HG02884 (cell line): Measurements from ENCODE around the gene DMRTC1B.
A peak's percentile ranks its signal among the peaks of the same experiment; 100 is the strongest.
"Not testable (repeated sequence)": the region's sequence is repeated elsewhere in the genome, so short reads cannot be mapped to it uniquely, and the experiment has no call there.

ENCODE experiments used
- ATAC-seq: cut with Tn5 transposase; IDR thresholded peaks from one replicate; pipeline ENCODE4 v1.9.1; 2021; ENCODE audit warnings: mild to moderate bottlenecking, moderate library complexity; ENCODE audit not compliant: unreplicated experiment

DMRTC1B gene, protein sequence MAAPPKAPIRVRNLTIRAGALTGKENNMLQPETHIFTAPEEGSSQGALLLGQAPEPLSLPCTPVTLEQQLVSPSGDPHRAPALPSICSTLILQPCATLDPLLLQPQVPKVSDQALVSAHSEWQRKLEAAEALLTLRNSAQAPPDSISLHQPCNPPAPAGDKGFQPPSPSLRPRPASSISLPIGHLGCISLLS

DNA sequence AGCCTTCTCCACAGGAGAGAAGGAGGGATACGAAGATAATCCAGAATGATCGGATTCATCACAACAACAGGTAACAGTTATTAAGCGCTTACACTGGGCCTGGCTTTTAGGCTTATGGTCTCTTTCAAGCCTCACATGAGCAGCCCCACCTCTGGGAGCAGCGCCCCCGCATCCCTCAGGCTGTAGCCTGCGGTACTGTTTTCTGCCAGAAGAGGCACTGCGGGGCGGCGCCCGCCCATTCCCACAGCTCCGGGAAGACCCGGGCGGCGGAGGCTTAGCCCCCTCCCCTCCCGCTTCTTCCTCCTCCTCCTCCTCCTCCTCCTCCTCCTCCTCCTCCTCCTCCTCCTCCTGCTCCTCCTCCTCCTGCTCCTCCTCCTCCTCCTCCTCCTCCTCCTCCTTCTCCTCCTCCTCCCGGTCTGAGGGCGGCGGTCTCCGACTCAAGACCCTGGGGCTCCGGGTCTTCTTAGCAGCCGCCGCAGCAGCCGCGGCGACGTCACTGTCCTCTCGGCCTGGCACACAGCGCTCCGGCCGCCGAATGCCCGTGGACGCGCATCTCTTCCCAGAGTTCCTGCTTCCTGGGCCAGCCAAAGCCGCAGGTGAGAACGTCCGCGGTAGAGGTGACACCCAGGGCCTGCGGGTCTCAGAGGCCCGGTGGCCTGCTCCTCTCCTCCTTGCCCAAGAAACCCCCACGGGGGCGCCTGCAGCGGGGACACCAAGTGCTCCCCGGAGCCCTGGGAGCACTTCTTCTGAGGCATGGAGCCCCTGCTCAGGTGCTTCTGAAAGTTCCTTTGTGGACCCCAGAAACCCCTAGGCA lies at the start of gene DMRTC1B:
TSS of gene DMRTC1B (plus strand) at position 238 of the 814 bp plus-strand sequence. CDS start 68,246 bp downstream, outside the sequence.
- peak; percentile 90 for ATAC-seq

DNA sequence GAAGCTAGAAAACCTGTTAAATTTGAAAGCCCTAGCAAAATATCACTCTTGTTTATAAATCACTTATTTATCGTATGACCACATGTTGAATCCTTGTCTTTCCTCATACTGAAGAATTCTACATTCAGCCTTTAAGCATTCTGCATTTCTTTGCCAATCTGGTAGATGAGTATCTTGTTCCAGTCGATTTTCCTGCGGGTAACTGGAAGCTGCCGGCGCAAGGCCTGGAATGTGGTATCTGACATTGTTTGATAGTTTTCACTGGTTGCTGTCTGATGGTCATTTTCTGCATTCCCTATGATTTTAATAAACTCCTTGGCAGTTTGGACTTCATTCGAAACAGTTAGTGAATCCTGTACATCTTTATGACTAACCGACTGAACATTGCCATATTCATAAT lies 48.8 kb upstream of the DMRTC1B start:
- ATAC-seq: no peak

DNA sequence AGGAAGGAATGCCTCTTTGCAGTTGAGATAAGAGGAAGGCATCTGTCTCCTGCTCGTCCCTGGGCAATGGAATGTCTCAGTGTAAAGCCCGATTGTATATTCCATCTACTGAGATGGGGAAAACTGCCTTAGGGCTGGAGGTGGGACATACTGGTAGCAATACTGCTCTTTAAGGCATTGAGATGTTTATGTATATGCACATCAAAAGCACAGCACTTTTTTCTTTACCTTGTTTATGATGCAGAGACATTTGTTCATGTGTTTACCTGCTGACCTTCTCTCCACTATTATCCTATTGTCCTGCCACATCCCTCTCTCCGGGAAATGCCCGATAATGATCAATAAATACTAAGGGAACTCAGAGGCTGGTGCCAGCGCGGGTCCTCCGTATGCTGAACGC lies 43.1 kb upstream of the DMRTC1B start:
- not testable (repeated sequence) for ATAC-seq

DNA sequence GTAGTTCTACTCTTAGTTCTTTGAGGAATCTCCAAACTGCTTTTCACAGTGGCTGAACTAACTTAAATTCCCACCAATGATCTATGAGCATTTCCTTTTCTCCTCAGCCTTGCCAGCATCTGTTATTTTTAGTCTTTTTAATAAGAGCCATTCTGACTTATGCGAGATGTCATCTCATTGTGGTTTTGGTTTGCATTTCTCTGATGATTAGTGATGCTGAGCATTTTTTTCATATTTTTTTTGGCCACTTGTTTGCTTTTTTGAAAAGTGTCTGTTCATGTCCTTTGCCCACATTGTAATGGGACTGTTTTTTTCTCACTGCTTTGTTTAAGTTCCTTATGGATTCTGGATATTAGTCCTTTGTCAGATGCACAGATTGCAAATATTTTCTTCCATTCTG lies 41.1 kb upstream of the DMRTC1B start:
- ATAC-seq: no peak

DNA sequence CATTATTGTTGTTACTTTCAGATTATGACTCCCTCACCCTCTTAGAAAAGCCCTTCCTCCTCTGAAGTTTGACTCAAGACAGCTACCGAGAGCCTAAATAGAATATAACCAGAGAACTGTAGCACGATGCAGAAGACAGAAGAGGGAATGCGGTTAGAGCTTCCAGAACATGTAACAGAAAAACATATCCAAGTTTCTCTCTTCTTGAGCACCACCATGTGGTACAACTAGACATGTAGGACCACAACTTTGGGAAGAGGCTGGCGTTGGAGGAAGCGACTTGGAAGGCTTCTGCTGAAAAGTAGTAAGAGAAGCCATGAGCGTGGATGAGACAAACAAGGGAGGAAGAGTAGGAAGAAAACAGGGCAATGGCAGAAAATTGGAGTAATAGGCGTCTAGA lies 31.1 kb upstream of the DMRTC1B start:
- ATAC-seq: not testable (repeated sequence)

DNA sequence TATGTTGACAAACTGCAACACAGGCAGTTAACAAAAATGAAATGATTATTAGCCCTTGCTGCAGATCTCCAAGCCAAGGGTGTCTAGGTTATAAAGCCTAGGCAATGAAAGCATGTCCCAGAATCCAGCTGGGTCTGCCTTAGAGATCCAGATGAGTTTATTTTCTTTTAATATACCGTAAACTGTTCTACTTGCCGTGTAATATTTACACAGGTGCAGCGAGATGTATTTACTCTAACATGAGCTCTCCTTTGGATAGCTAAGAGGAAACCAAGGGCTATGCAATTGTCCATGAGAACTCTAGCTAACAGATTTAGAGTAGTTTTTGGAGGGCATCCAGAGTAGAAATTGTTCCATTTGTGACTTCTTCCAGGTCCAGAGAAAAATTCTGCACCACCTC lies 28.1 kb upstream of the DMRTC1B start:
- ATAC-seq: not testable (repeated sequence)

DNA sequence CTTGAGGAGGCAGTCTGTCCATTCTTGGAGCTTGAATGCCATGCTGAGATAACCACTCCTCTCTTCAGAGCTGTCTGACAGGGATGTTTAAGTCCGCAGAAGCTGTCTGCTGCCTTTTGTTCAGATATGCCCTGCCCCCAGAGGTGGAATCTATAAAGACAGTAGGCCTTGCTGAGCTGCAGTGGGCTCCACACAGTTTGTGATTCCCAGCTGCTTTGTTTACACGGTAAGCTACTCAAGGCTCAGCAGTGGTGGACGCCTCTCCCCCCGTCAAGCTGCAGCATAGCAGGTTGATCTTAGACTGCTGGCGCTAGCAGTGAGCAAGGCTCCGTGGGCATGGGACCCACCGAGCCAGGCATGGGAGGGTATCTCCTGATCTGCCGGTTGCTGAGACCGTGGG lies 16.2 kb upstream of the DMRTC1B start:
- ATAC-seq: not testable (repeated sequence)

DNA sequence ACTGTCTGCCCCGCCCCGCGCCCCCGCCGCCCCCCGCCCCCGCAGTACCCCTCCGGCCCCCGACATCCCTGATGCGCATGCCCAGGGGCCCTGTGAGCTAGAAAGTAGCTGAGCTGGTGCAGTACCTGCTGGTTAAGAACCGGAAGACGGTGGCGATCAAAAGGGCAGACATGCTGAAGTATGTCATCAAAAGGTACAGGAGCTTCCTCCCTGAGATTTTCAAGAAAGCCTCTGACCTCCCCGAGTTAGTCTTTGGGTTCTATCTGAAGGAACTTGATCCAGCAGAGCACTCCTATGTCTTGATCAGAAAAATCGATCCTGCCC lies 739 bp downstream of the DMRTC1B start:
- ATAC-seq: peak; percentile 69

DNA sequence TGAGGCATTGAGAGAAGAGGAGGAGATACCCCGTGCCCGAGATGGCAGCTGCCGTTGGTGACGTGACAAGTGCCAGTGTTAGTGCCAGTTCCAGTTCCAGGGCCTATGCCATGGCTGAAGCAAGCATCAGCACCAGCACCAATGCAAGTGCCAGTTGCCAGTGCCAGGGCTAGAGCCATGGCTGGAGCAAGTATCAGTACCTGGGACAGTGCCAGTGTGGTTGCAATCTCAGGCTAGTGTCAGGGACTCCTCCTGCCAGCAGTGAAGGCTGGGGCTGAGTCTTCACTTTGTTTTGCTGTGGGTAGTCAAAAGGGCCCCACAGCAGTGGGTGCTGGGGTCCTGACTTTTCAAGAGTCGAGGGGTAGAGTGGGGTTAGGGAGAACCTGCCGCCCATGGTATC lies 1.5 kb downstream of the DMRTC1B start:
- not testable (repeated sequence) for ATAC-seq

DNA sequence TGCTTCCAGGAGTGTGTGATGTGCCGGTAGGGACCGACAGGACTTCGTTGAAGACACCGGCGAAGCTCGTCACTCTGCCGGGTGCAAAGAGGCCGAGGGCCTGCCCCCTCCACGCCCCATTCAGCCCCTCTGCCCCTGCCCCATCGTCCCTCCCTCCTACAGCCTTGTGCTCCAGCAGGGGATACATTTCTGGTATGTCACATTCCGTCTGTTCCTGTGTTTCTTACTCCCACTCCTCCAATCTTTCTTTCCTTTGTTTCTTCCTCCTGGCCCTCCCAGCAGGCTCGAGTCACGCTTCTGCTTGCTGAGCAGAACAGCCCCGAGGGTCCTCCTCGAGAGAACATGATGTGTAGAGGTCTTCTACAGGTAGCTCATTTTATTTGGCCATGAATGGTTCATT lies 5.9 kb downstream of the DMRTC1B start, which contains the start of gene FAM236B:
TSS of gene FAM236B (minus strand) at position 101 of the 400 bp plus-strand sequence. CDS start at position 1, 100 bp downstream.
- ATAC-seq: not testable (repeated sequence)

DNA sequence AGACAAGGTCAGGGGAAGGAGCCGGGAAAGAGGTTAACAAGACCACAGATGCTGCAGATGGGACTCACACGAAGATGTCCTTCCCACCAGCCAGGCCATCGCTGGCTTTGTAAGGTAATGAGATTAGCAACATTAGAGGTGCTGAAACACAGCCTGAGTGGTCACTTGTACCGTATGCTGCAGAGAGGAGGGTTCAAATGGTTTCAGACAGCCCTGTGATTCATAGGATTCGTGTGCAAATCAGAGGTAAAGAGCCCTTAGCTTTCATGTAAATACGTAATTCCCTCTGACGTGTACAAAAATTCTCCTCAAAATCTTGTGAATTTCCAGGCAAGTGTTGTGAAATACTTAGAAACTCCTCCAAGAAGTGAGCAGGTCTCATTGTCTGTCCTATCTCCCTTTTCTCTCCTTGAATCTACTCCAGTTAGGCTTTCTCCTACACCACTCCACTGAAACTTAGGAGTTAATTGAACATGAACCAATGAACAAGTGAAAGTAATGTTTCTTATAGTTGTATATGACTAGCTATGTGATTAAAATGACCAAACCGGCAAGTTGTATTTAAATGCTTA lies 6.8 kb downstream of the DMRTC1B start:
- not testable (repeated sequence) for ATAC-seq

DNA sequence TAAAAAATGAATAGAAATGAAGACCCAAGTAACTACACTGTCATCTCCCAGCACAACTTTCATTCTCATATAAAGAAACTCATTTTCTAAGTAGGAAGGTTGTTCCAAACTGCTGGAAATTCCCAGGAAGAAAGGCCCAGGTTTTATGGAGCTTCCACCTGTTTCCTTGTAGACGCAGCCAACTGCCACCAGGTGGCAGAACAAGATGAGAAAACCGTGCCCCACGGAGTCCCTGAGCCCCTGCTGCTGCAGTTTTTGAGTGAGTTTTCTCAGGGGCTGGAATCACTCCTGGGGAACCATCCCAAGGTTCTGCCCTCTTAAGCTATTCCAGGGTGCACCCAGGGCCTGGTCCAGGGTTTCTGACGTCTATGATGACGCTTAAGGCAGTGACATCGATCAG lies 7.3 kb downstream of the DMRTC1B start:
- not testable (repeated sequence) for ATAC-seq

DNA sequence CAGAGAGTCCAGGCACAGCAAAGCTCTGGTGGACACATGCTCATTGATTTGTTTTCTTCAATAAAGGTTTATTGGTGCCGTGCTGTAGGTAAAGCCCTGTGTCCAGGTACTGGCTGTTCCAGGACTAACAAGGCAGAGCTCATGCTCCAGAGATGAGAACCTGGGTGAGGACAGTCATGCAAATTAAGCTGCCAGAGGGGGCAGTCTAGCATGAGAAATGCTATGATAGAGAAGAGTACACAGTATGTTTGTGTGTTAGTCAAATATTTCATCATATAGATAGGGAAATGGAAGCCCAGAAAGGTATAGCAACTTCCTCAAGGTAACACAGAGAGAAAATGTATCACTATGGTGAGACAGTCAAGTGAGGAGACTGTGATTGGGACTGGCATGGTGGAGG lies 11.5 kb downstream of the DMRTC1B start:
- not testable (repeated sequence) for ATAC-seq

DNA sequence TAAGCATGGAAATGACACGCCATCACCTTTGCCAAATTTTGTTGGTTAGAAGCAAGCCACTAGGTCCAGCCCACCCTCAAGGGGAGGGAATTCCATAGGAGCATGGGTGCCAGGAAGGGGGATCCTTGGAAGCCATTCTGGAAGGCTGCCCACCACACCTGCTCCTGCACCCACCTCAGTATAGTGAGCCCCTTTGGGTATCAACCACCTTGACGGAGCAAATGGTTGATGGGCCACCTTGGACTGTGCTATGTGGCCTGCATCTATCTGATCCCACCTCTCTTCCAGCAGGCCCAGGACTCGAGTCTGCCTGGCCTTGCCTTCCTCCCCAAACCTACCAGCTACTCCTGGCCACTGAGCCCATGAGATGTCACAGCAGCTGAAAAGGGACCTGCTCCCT lies 13.7 kb downstream of the DMRTC1B start:
- not testable (repeated sequence) for ATAC-seq

DNA sequence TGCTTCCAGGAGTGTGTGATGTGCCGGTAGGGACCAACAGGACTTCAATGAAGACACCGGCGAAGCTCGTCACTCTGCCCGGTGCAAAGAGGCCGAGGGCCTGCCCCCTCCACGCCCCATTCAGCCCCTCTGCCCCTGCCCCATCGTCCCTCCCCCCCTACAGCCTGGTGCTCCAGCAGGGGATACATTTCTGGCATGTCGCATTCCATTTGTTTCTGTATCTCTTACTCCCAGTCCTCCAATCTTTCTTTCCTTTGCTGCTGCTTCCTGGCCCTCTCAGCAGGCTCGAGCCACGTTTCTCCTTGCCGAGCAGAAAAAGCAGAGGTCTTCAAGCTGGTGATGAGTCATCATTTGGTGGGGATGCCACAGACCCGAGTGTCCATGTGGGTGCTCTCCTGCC lies 31.4 kb downstream of the DMRTC1B start, which contains the start of gene FAM236D:
TSS of gene FAM236D (minus strand) at position 101 of the 400 bp plus-strand sequence. CDS start at position 1, 100 bp downstream.
- ATAC-seq: not testable (repeated sequence)

DNA sequence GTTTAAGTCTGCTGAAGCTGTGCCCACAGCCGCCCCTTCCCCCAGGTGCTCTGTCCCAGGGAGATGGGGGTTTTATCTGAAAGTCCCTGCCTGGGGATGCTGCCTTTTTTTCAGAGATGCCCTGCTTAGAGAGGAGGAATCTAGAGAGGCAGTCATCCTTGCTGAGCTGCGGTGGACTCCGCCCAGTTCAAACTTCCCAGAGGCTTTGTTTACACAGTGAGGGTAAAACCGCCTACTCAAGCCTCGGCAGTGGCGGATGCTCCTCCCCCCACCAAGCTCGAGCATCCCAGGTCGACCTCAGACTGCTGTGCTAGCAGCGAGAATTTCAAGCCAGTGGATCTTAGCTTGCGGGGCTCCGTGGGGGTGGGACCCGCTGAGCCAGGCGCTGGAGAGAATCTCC lies 54.0 kb downstream of the DMRTC1B start:
- ATAC-seq: not testable (repeated sequence)

DNA sequence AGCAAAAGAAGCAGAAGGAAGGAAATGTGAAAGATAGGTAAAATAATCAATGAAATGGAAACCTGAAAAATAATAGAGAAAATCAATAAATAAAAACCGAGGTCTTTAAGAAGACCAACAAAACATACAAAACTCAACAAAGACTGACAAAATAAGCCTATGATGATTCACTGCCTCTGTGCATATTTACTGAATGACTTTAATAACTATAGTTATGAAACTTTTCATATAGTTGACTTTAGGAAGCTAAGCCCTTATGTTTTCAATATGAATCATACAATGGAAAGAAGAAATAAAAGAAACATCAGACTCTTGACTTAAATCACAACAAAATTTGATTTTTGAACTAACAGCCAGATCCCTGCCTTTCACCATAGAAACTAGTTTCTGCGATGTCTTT lies 60.8 kb downstream of the DMRTC1B start:
- ATAC-seq: not testable (repeated sequence)

DNA sequence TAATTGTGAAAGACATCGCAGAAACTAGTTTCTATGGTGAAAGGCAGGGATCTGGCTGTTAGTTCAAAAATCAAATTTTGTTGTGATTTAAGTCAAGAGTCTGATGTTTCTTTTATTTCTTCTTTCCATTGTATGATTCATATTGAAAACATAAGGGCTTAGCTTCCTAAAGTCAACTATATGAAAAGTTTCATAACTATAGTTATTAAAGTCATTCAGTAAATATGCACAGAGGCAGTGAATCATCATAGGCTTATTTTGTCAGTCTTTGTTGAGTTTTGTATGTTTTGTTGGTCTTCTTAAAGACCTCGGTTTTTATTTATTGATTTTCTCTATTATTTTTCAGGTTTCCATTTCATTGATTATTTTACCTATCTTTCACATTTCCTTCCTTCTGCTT lies 106.2 kb downstream of the DMRTC1B start:
- ATAC-seq: not testable (repeated sequence)

DNA sequence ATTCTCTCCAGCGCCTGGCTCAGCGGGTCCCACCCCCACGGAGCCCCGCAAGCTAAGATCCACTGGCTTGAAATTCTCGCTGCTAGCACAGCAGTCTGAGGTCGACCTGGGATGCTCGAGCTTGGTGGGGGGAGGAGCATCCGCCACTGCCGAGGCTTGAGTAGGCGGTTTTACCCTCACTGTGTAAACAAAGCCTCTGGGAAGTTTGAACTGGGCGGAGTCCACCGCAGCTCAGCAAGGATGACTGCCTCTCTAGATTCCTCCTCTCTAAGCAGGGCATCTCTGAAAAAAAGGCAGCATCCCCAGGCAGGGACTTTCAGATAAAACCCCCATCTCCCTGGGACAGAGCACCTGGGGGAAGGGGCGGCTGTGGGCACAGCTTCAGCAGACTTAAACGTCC lies 113.0 kb downstream of the DMRTC1B start:
- ATAC-seq: not testable (repeated sequence)
